HCT116 (cell line): Measurements from ENCODE around the gene PKHD1. TPM values are rescaled to one million over a fixed set of nuclear protein-coding genes. Genes with fewer than 3 reads are reported as not detected.

Experiments
- ATAC-seq: fragments of 200-7000 bp; cut with Tn5 transposase; 2 replicates; pipeline ENCODE4 v1.9.1; 2020; ENCODE audit warnings: mild to moderate bottlenecking, moderate library complexity
- BruUV-seq: library from RNA; stranded (reverse); fragments of 400-500 nt; replicated peaks from 2 replicates; lab custom pipeline; 2021; lab: Mats Ljungman, UMichigan
- CTCF ChIA-PET: fragments of 300-600 bp; sonication (Branson Sonifier 250); formaldehyde crosslinking; loops from one replicate; lab custom pipeline; 2021; ENCODE audit warnings: antibody characterized with exemption; lab: Charles Lee
- POLR2A ChIA-PET: fragments of 300-600, 350-600 bp; sonication (Branson Sonifier 250); formaldehyde crosslinking; loops from one replicate; lab custom pipeline; 2021; ENCODE audit warnings: antibody characterized with exemption; lab: Charles Lee
- RAD21 ChIA-PET, 2 experiments: fragments of 300-600 bp; sonication (Branson Sonifier 250); formaldehyde crosslinking; loops; one replicate each; lab custom pipeline; 2023; ENCODE audit warnings: low total read pairs in 2 of 2; ENCODE audit not compliant: uncharacterized antibody in 2 of 2, unreplicated experiment in 2 of 2, low non-redundant PET in 1 of 2; lab: Charles Lee
- DNase-seq: peaks from one replicate; pipeline ENCODE4 v3.0.0-alpha.2; 2010; ENCODE audit warnings: low read depth, low spot score
- H2AFZ ChIP-seq: fragments of 200-600 bp; shearing (Covaris generic), sonication (generic); 2 replicates; pipeline ENCODE4 v1.6.1; 2017; ENCODE audit warnings: low read depth, mixed run types, mixed read lengths, antibody characterized with exemption, low read length; ENCODE audit not compliant: poor library complexity, severe bottlenecking
- H3K27ac ChIP-seq: 2 replicates; pipeline ENCODE4 v1.5.1; 2012; ENCODE audit warnings: low read depth, low read length
- H3K27me3 ChIP-seq: fragments of 200-600 bp; sonication (generic); 2 replicates; pipeline ENCODE4 v1.6.1; 2016; ENCODE audit warnings: mixed run types, low read length, mixed read lengths; ENCODE audit not compliant: insufficient read depth
- H3K36me3 ChIP-seq, 2 experiments: fragments of 200-500 bp in 1 of 2; fragments of 200-600 bp in 1 of 2; sonication (Bioruptor generic) in 1 of 2; sonication (generic) in 1 of 2; 2 replicates each; pipeline versions ENCODE4 v1.5.1 to v1.6.1; 2014 to 2016; ENCODE audit warnings: low read length in 2 of 2, inconsistent platforms in 1 of 2, mixed read lengths in 1 of 2, mixed run types in 1 of 2; ENCODE audit not compliant: insufficient read depth in 2 of 2, control insufficient read depth in 1 of 2
- H3K4me1 ChIP-seq, 2 experiments: fragments of 200-600 bp in 1 of 2; sonication (generic) in 1 of 2; 2 replicates each; pipeline versions ENCODE4 v1.5.1 to v1.6.1; 2012 to 2017; ENCODE audit warnings: low read length in 2 of 2, inconsistent platforms in 1 of 2, mild to moderate bottlenecking in 1 of 2, mixed read lengths in 1 of 2, mixed run types in 1 of 2, moderate library complexity in 1 of 2; ENCODE audit not compliant: insufficient read depth in 2 of 2, control insufficient read depth in 1 of 2
- H3K4me2 ChIP-seq: fragments of 200-600 bp; sonication (generic); 2 replicates; pipeline ENCODE4 v1.6.1; 2017; ENCODE audit warnings: mixed run types, low read length, mixed read lengths
- H3K4me3 ChIP-seq, 2 experiments: fragments of 200-600 bp in 1 of 2; sonication (generic) in 1 of 2; replicated peaks in 1 of 2; 2 replicates each; pipeline ENCODE4 v1.5.1; 2011 to 2016; ENCODE audit warnings: low read length in 2 of 2, control low read depth in 1 of 2, low read depth in 1 of 2, mild to moderate bottlenecking in 1 of 2, mixed read lengths in 1 of 2, mixed run types in 1 of 2
- H3K79me2 ChIP-seq: fragments of 200-600 bp; sonication (generic); 2 replicates; pipeline ENCODE4 v1.6.1; 2017; ENCODE audit warnings: mild to moderate bottlenecking, mixed run types, low read length, moderate library complexity, mixed read lengths; ENCODE audit not compliant: insufficient read depth
- H3K9ac ChIP-seq: fragments of 200-600 bp; sonication (generic); 2 replicates; pipeline ENCODE4 v1.6.1; 2016; ENCODE audit warnings: low read length, mixed read lengths
- H3K9me2 ChIP-seq: fragments of 200-600 bp; sonication (generic), shearing (Covaris generic); 2 replicates; pipeline ENCODE4 v1.6.1; 2017; ENCODE audit warnings: mixed run types, mild to moderate bottlenecking, moderate library complexity; ENCODE audit not compliant: insufficient read depth
- H3K9me3 ChIP-seq, 2 experiments: fragments of 200-500 bp in 1 of 2; fragments of 200-600 bp in 1 of 2; sonication (Bioruptor generic) in 1 of 2; sonication (generic) in 1 of 2; 2 replicates each; pipeline ENCODE4 v1.6.1; 2014 to 2017; ENCODE audit warnings: low read length in 2 of 2, mixed read lengths in 2 of 2, inconsistent platforms in 1 of 2, low read depth in 1 of 2, mild to moderate bottlenecking in 1 of 2, mixed run types in 1 of 2, moderate library complexity in 1 of 2; ENCODE audit not compliant: control insufficient read depth in 1 of 2, insufficient read depth in 1 of 2
- H4K20me1 ChIP-seq: fragments of 200-600 bp; sonication (generic), shearing (Covaris generic); 2 replicates; pipeline ENCODE4 v1.6.1; 2017; ENCODE audit warnings: mixed run types, mild to moderate bottlenecking, moderate library complexity; ENCODE audit not compliant: insufficient read depth
- CBX3 ChIP-seq: IDR thresholded peaks from 2 replicates; pipeline ENCODE4 v1.6.1; 2012; ENCODE audit warnings: low read depth
- EGR1 ChIP-seq: IDR thresholded peaks from 2 replicates; pipeline ENCODE4 v1.6.1; 2012; ENCODE audit warnings: low read depth
- ELF1 ChIP-seq: IDR thresholded peaks from 2 replicates; pipeline ENCODE4 v1.6.1; 2012; ENCODE audit warnings: low read depth, borderline replicate concordance
- EZH2phosphoT487 ChIP-seq: fragments of 200-600 bp; IDR thresholded peaks from 2 replicates; pipeline ENCODE4 v1.6.1; 2018; ENCODE audit warnings: antibody characterized with exemption, borderline replicate concordance
- MAX ChIP-seq: IDR thresholded peaks from 2 replicates; pipeline ENCODE4 v1.6.1; 2012
- POLR2AphosphoS5 ChIP-seq: IDR thresholded peaks from 2 replicates; pipeline ENCODE4 v1.6.1; 2011; ENCODE audit warnings: mild to moderate bottlenecking, low read depth, low read length, moderate library complexity
- RAD21 ChIP-seq: IDR thresholded peaks from 2 replicates; pipeline ENCODE4 v1.6.1; 2012; ENCODE audit warnings: low read depth, mild to moderate bottlenecking
- SIN3A ChIP-seq: IDR thresholded peaks from 2 replicates; pipeline ENCODE4 v1.6.1; 2012; ENCODE audit warnings: low read depth
- SP1 ChIP-seq: IDR thresholded peaks from 2 replicates; pipeline ENCODE4 v1.6.1; 2012; ENCODE audit warnings: low read depth
- TCF7L2 ChIP-seq: IDR thresholded peaks from 2 replicates; pipeline ENCODE4 v1.7.0; 2011; ENCODE audit warnings: borderline replicate concordance, inconsistent platforms; ENCODE audit not compliant: insufficient read depth, insufficient read length; ENCODE audit errors: extremely low read depth
- ZBTB33 ChIP-seq: IDR thresholded peaks from 2 replicates; pipeline ENCODE4 v1.6.1; 2011; ENCODE audit warnings: mild to moderate bottlenecking, low read length, moderate library complexity; ENCODE audit not compliant: insufficient replicate concordance; ENCODE audit errors: extremely low read depth
- ZFX ChIP-seq: fragments of 450-650 bp; IDR thresholded peaks from 2 replicates; pipeline ENCODE4 v1.6.1; 2017
- ZNF274 ChIP-seq: fragments of 200-500 bp; sonication (Bioruptor generic); IDR thresholded peaks from 2 replicates; pipeline ENCODE4 v1.6.1; 2014; ENCODE audit warnings: mild to moderate bottlenecking, low read depth, low read length, inconsistent platforms
- intact Hi-C: fragments of 100-400 bp; cut with micrococcal nuclease; formaldehyde crosslinking; loops from 2 replicates; pipeline ENCODE4 v1.10.0; 2022
- total RNA-seq: library from RNA; stranded (reverse); gene quantifications from one replicate; pipeline ENCODE4 v1.2.1, GENCODE V29; 2021; ENCODE audit not compliant: unreplicated experiment

Gene PKHD1
- total RNA-seq, 1 experiment from 2014 or later, result not detected

GRCh38 chr6:51936531-51937290 lies 150.7 kb downstream of the PKHD1 start:
- no peak for DNase-seq
- BruUV-seq, result no TSS peak
- H3K9me2 ChIP-seq, result no peaks in the 10 kb centered on the region
- H3K4me1 ChIP-seq, result no peaks in the 10 kb centered on the region
- TF ChIP-seq ZNF274 (no peak), SP1 (no peak), RAD21 (no peak), ELF1 (no peak), POLR2AphosphoS5 (no peak), CBX3 (no peak), TCF7L2 (no peak), ZBTB33 (no peak), EGR1 (no peak), EZH2phosphoT487 (no peak), ZFX (no peak), MAX (no peak), SIN3A (no peak)
- TF ChIP-seq, all 23 proteins: peak for 0
- H3K79me2 ChIP-seq, result no peaks in the 10 kb centered on the region
- no peaks in the 10 kb centered on the region for H3K36me3 ChIP-seq
- H3K4me3 ChIP-seq, result no peak overlapping the region
- no peaks in the 10 kb centered on the region for H4K20me1 ChIP-seq
- no peak for ATAC-seq
- no peak overlapping the region for H3K27ac ChIP-seq
- H3K9ac ChIP-seq, result no peak overlapping the region
- peaks cover 12% of the 10 kb centered on the region; the same call in 1 of the 2 replicates for H3K27me3 ChIP-seq
- H3K9me3 ChIP-seq, result no peaks in the 10 kb centered on the region
- CTCF ChIA-PET, result no interaction called here
- intact Hi-C loops, result no loop called here
- POLR2A ChIA-PET, result no interaction called here
- no peak overlapping the region for H3K4me2 ChIP-seq
- RAD21 ChIA-PET, result no interaction called here
- no peak overlapping the region for H2AFZ ChIP-seq
